Spleen (tissue), 7 donors: ENCODE results near the gene KCNMB4.

ENCODE experiments used
- POLR2A ChIP-seq, 3 donors: fragments of 450-650 bp; IDR thresholded peaks; one replicate each; pipeline ENCODE4 v1.5.1; 2017; ENCODE audit warnings: antibody characterized with exemption in 3 of 3, mild to moderate bottlenecking in 1 of 3
- TF ChIP-seq, protein P1 (sequence below), 11 experiments: fragments of 200-600 bp in 7 of 11; fragments of 450-650 bp in 4 of 11; sonication (generic) in 4 of 11; IDR thresholded peaks in 8 of 11; conservative IDR thresholded peaks in 3 of 11; 1 replicate in 7 of 11; 2 replicates in 4 of 11; pipeline versions ENCODE4 v1.4.0 to v1.8.0; 2016 to 2021; ENCODE audit warnings: antibody characterized with exemption in 11 of 11, inconsistent platforms in 4 of 11, mild to moderate bottlenecking in 1 of 11
- donor health status: DM: no; HTN: no; CAD: no; lungs with moderate emphysema.
- donor health status: DM: no; HTN: no; CAD: no.
- donor health status: DM: no; HTN: no; CAD: no.

DNA sequence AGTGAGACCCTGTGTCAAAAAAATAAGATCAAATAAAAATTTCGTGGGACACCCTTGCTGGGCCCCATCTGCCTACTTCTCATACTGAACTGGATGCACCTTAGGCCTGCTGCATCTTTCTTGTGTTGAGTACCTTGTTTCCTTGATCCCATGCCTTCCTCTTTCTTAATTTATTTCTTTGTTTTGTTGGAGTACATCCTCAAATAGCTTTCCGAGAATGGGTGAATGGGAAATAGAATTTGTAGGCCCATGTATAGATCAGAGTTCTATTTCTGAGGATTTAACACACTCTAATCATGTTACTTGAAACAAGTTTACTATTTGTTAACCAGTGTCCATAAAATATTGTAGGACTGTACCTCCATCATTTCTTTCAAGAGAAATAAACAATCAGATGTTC is 23.6 kb downstream of the KCNMB4 start:
- TF ChIP-seq, protein P1, sequence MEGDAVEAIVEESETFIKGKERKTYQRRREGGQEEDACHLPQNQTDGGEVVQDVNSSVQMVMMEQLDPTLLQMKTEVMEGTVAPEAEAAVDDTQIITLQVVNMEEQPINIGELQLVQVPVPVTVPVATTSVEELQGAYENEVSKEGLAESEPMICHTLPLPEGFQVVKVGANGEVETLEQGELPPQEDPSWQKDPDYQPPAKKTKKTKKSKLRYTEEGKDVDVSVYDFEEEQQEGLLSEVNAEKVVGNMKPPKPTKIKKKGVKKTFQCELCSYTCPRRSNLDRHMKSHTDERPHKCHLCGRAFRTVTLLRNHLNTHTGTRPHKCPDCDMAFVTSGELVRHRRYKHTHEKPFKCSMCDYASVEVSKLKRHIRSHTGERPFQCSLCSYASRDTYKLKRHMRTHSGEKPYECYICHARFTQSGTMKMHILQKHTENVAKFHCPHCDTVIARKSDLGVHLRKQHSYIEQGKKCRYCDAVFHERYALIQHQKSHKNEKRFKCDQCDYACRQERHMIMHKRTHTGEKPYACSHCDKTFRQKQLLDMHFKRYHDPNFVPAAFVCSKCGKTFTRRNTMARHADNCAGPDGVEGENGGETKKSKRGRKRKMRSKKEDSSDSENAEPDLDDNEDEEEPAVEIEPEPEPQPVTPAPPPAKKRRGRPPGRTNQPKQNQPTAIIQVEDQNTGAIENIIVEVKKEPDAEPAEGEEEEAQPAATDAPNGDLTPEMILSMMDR (IDR thresholded peaks at IDR 0.05 in 8 of 11, conservative IDR thresholded peaks at IDR 0.05 in 3 of 11): no peak
- TF ChIP-seq POLR2A (IDR thresholded peaks at IDR 0.05): no peak
